ENCODE measurements around the gene FAM131C.
"Not testable (repeated sequence)": the region's sequence is repeated elsewhere in the genome, so short reads cannot be mapped to it uniquely, and the experiment has no call there.

The FAM131C gene

DNA sequence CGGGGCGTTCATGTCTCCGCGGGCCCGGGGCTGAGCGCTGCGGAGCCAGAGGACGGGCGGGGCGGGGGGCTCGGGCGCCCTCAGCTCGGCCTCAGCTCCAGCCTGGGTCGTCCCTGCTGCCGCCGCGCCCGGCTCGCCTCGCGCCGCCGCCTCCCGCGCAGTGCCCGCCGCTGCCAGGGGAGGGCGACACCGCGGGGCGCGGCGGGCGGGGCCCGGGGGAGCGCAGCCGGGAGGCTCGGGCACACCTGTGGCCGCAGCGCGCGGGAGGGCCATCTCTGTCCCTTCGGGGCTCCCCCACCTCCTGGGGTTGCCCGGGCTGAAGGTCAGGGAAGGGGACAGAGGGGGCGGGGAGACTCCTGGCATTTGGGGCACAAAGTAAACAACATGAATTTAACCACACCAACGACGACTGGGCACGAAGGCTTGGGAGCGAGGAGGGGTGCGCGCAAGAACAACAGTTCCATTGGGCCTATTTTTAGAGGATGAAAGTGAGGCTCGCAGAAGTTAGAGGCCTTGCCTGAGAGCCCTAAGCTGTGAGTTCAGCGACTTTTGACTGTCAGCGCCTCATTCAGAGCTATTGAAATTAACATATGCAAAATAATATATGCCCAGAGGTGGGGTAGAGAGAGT lies at the start of gene FAM131C:
Gene FAM131C, minus strand, starts transcription at position 162 of the 630 bp plus-strand sequence. CDS start 209 bp downstream, outside the sequence.
- no peak for DNase-seq (ENCODE audit: low read depth, low spot score)

GRCh38 chr1:16122916-16123315 lies 49.5 kb upstream of the FAM131C start:
- DNase-seq (ENCODE audit: low read depth, low spot score): no peak

GRCh38 chr1:16122350-16122881 lies 49.0 kb upstream of the FAM131C start:
- DNase-seq (ENCODE audit: low read depth, low spot score): no peak

DNA sequence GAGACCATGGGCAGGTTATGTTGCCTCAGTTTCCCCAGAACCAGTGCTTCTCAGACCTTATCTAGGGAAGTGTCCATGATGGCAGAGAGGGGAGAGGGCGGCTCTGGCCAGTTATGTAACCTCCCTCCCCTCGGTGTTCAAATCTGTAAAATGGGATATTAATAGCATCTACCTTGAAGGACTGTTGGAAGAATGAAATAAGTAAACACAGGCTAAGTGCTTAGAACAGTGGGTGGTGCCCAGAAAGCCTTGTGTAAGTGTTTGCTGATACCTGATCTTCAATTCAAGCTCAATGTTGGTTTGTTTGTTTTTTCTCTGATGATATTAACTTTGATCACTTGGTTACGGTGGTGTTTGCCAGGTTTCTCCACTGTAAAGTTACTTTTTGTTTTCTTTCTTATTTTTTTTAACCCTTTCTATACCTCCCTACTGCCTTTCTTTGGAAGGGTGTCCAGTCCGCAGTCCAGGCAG lies 47.5 kb upstream of the FAM131C start:
- no peak for DNase-seq (ENCODE audit: low read depth, low spot score)

DNA sequence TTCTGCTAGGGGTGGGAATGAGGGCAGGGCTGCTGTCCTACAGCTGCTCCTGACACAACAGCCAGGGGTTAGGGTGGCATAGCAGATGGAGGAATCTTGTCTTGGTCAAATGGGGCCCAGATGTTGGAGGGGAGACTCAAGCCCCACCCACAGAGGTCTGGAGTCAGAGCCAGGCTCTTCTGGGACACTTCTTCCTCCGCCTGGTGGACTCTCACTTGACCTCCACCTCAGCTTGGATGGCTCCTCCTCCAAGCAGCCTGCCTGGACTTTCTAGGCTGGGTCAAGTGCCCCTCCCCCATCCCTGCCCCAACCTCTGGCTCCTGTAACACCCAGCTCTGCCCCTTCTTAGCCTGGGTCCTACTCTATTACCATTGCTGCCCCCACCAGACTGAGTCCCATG lies 47.0 kb upstream of the FAM131C start:
- DNase-seq (ENCODE audit: low read depth, low spot score): no peak

GRCh38 chr1:16119926-16120325 lies 46.5 kb upstream of the FAM131C start:
- no peak for DNase-seq (ENCODE audit: low read depth, low spot score)

- DNase-seq (ENCODE audit: low read depth, low spot score): no peak
Observed at GRCh38 chr1:16119504-16119903, 46.1 kb upstream of the FAM131C start.

DNA sequence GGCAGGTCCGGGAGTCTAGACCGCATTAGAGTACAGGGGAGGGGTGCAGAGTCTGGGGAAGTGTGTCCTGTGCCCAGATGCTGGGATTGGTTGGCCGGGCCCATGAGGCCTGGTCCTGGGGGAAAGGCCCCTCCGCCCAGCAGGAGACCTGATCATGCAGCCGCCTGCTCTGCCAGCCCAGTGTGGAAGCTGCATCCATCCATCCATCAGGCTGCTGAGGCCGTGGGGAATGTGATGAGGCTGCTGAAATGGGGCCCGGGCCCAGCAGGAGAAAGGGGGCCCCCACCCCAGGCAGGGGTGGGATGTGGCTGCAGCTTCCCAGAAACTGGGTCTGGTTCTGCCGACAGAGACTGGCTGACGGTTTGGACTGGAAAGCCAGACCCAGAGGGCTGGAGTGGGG lies 45.3 kb upstream of the FAM131C start:
- DNase-seq (ENCODE audit: low read depth, low spot score): no peak

- DNase-seq (ENCODE audit: low read depth, low spot score): no peak
Observed at GRCh38 chr1:16117936-16118335, 44.5 kb upstream of the FAM131C start.

DNA sequence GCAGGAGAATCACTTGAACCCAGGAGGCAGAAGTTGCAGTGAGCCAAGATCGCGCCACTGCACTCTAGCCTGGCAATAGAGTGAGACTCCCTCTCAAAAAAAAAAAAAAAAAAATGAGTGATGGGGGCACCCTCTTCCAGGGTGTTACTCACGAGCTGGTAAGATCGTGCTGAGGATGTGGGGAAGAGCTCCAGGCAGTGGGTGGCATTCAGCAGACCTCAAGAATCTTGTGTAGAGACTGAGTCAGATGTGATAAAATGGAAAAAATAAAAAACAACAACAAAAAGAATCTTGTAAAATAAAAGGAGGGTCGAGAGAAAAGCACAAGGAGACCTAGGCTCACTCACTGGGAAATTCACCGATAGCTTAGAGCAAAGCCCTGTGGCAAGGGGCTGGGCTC lies 43.9 kb upstream of the FAM131C start:
- DNase-seq (ENCODE audit: low read depth, low spot score): no peak

- DNase-seq (ENCODE audit: low read depth, low spot score): no peak
Observed at GRCh38 chr1:16116625-16117024, 43.2 kb upstream of the FAM131C start.

DNA sequence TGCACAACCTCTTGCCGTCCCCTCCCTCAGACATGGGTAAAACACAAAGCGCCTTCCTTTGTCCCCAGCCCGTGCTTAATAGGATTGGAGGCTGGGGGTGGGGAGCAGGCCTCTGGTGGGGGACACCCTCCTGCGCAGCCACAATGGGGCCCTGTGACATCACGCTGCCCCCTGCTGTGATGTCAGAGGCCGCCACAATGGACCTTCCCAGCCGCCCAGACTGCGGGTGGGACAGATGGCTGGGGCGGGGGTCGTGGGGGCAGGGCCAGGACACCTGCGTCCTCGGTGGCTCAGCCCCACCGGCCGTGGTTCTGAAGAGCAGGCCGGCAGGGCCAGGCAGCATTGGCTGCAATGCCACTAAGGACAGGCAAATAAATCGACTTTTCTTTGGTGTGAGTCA lies 42.6 kb upstream of the FAM131C start:
- no peak for DNase-seq (ENCODE audit: low read depth, low spot score)

DNA sequence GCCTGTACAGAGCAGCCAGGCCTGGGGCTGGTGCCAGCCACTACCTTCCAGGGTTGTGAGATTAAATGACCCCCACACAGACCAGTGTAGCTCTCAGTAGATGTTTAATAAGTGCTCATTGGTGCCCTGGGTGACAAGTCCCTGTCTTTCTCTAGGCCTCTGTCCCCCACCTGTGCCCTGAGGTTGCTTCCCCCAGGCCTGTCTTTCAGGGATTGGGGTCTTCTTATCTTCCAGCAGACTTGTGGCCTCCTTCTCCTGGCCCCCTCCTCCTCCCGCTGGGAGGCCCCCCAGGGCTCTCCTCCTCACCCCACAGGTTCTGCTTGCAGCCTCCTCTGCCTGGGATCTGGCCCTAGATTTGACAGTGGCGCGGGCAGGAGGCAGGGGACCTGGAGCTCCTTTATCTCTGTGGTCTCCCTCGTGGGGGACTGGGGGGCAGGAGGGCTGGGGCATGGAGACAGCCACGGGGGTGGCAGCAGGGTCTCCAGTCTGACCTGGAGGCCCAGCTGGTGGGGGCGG lies 42.1 kb upstream of the FAM131C start:
- DNase-seq (ENCODE audit: low read depth, low spot score): no peak

- DNase-seq (ENCODE audit: low read depth, low spot score): no peak
Observed at GRCh38 chr1:16114527-16115467, 41.3 kb upstream of the FAM131C start.

- DNase-seq (ENCODE audit: low read depth, low spot score): no peak
Observed at GRCh38 chr1:16112596-16113555, 39.4 kb upstream of the FAM131C start.

DNA sequence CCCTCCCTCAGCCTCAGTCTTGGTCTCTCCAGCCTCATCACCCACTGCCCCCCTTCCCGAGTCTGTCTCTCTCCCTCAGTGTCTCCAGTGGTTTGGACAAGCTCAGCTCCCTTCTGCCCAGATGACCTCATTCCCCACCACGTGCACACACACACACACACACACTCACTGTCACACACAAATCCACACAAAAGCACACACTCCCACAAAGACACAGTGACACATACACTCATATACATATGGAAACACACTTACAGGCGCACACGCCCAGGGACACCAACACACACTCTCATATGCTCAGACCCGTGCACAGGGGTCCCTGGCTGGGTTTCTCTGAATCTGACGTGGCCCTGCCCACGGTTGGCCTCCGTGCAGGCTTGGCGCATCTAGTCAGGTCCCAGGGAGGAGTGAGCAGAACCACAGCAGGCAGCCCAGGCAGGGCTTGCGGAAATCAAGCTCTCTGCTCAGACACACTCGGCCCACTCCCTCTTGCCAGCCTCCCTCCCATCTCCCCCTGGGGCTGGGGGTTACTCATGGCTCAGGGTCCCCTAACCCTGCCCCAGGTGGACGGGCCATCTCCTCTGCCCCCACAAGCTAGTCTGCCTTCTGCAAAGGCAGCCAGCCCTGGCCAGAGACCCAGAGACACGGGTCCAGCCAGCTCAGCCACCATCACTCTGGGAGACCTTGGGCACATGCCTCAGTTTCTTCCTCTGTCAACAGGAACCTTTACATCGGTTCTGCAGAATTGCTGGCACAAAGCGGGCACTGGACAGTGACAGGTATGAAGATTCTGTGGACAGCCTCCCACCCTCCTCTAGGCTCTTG lies 38.5 kb upstream of the FAM131C start:
- no peak for DNase-seq (ENCODE audit: low read depth, low spot score)

DNA sequence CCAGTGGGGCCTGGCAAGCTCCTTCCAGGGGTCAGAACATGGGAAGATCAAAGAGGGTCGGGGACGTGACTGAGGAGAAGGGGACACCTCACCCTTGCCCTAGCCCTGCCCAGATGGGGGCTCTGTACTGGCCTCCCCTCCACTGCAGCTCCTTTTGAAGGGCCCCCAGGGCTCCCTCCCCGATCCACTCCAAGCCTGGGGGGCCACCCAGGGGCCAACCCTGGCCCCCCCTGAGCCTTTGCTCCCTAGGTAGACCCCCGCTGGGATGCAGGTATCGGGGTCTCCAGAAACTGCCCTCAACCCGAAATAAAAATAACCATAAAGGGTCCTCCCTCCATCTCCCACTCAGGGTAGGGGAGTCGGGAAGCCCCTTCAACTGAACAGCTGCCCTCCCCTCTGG lies 37.4 kb upstream of the FAM131C start:
- no peak for DNase-seq (ENCODE audit: low read depth, low spot score)

- no peak for DNase-seq (ENCODE audit: low read depth, low spot score)
Observed at GRCh38 chr1:16110456-16110855, 37.0 kb upstream of the FAM131C start.

DNA sequence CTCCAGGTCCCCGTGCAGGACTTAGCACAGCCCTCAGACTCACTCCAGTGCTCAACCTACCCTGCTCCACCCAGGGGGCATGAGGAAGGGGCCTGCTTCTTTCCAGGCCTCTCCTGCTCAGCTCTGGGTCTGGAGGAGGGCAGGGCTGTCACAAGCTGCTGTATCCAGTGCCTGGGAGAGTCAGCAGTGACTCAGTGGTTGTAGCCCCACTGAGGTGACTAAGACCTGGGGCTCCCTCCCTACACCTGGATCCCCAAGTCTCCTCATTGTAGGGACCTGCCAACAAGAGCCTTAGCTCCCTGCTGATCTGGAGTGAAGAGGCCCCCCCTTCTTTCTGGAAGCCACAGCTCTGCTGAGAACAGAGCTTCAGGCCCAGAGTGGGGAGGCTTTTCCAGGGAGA lies 36.1 kb upstream of the FAM131C start:
- no peak for DNase-seq (ENCODE audit: low read depth, low spot score)

DNA sequence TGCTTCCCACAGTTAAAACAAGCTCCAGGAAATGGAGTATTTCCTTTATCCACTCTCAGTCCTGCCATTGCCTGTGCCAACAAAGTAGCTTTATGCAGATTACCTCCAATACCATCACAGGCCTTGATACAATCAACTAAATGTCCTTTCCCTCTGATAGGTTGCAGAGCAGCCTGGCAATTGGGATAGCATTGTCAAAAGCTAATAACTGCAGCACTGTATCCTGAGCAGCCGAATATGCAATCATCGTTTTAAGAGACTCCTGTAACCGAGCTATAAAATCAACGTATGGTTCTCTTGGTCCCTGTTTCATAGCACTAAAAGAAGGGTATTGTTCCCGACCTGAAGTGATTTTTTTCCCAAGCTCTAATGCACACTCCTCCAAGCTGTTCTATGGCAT lies 33.6 kb upstream of the FAM131C start:
- DNase-seq (ENCODE audit: low read depth, low spot score): not testable (repeated sequence)

Measured in activated naive CD8-positive, alpha-beta T cell treated with anti-CD3 and anti-CD28 coated beads, Interleukin-2, amount 50 U/mL, for 16 hours (primary cell).